Astrocyte (in vitro differentiated cells and primary cell): ENCODE data around the gene MEAF6. TPM values are rescaled to one million over a fixed set of nuclear protein-coding genes. Genes with fewer than 3 reads are reported as not detected.

Source experiments
- DNase-seq: peaks from one replicate; pipeline ENCODE4 v3.0.0-alpha.2; 2010; ENCODE audit warnings: low read depth
- FAIRE-seq: peaks from 2 replicates; lab custom pipeline; 2011; peaks lifted over from hg19 to GRCh38; lab: Jason Lieb, UNC
- H2AFZ ChIP-seq: 2 replicates; pipeline ENCODE4 v1.6.0; 2012; ENCODE audit warnings: low read depth, low read length, inconsistent platforms
- H3K27ac ChIP-seq: 2 replicates; pipeline ENCODE4 v1.5.1; 2011; ENCODE audit warnings: low read depth, low read length, inconsistent platforms
- H3K27me3 ChIP-seq: 2 replicates; pipeline ENCODE4 v1.6.0; 2011; ENCODE audit warnings: low read length, inconsistent platforms; ENCODE audit not compliant: insufficient read depth
- H3K36me3 ChIP-seq: 2 replicates; pipeline ENCODE4 v1.5.1; 2011; ENCODE audit warnings: low read length, inconsistent platforms; ENCODE audit not compliant: insufficient read depth
- H3K4me1 ChIP-seq: 2 replicates; pipeline ENCODE4 v1.5.1; 2011; ENCODE audit warnings: low read length, inconsistent platforms; ENCODE audit not compliant: insufficient read depth
- H3K4me2 ChIP-seq: 2 replicates; pipeline ENCODE4 v1.6.0; 2012; ENCODE audit warnings: low read length, inconsistent platforms
- H3K4me3 ChIP-seq: 2 replicates; pipeline ENCODE4 v1.5.1; 2011; ENCODE audit warnings: low read depth, mild to moderate bottlenecking, low read length, inconsistent platforms; ENCODE audit not compliant: insufficient read depth
- H3K79me2 ChIP-seq: 2 replicates; pipeline ENCODE4 v1.6.0; 2012; ENCODE audit warnings: mild to moderate bottlenecking, low read length, inconsistent platforms; ENCODE audit not compliant: insufficient read depth
- H3K9ac ChIP-seq: 2 replicates; pipeline ENCODE4 v1.6.0; 2012; ENCODE audit warnings: mild to moderate bottlenecking, low read length, inconsistent platforms
- H3K9me3 ChIP-seq: 2 replicates; pipeline ENCODE4 v1.5.1; 2012; ENCODE audit warnings: low read depth, mild to moderate bottlenecking, low read length, inconsistent platforms; ENCODE audit not compliant: insufficient read depth
- H4K20me1 ChIP-seq: 2 replicates; pipeline ENCODE4 v1.6.0; 2012; ENCODE audit warnings: low read length, inconsistent platforms; ENCODE audit not compliant: insufficient read depth
- H3K27ac Mint-ChIP-seq: one replicate; pipeline ENCODE4 v1.8.0; 2021; ENCODE audit warnings: mild to moderate bottlenecking, mixed read lengths; ENCODE audit not compliant: unreplicated experiment
- H3K27me3 Mint-ChIP-seq: one replicate; pipeline ENCODE4 v1.8.0; 2021; ENCODE audit warnings: low read depth, mixed read lengths; ENCODE audit not compliant: unreplicated experiment
- H3K36me3 Mint-ChIP-seq: one replicate; pipeline ENCODE4 v1.8.0; 2021; ENCODE audit warnings: low read depth, mixed read lengths; ENCODE audit not compliant: unreplicated experiment
- H3K4me1 Mint-ChIP-seq: one replicate; pipeline ENCODE4 v1.8.0; 2021; ENCODE audit warnings: low read depth, mixed read lengths; ENCODE audit not compliant: unreplicated experiment
- H3K4me3 Mint-ChIP-seq: one replicate; pipeline ENCODE4 v1.8.0; 2021; ENCODE audit warnings: mild to moderate bottlenecking, moderate library complexity, mixed read lengths; ENCODE audit not compliant: unreplicated experiment
- H3K9me3 Mint-ChIP-seq: one replicate; pipeline ENCODE4 v1.8.0; 2021; ENCODE audit warnings: mild to moderate bottlenecking, mixed read lengths; ENCODE audit not compliant: unreplicated experiment
- CTCF ChIP-seq: IDR thresholded peaks from 2 replicates; pipeline ENCODE4 v1.5.1; 2011; ENCODE audit warnings: low read depth, mild to moderate bottlenecking, inconsistent platforms, low read length, moderate library complexity; ENCODE audit not compliant: insufficient read depth
- EZH2 ChIP-seq: IDR thresholded peaks from 2 replicates; pipeline ENCODE4 v1.6.1; 2012; ENCODE audit warnings: mild to moderate bottlenecking, low read length, inconsistent platforms; ENCODE audit not compliant: insufficient read depth
- total RNA-seq: library from RNA; stranded (reverse); gene quantifications from 2 replicates; pipeline ENCODE4 v1.2.1, GENCODE V29; 2021

MEAF6 gene
- total RNA-seq, 1 donor from 2014 or later = 49.0 TPM

- no peak overlapping the region for H3K4me3 Mint-ChIP-seq
- peaks cover 56% of the 10 kb centered on the region for H3K79me2 ChIP-seq
- H3K4me1 ChIP-seq = peaks cover 48% of the 10 kb centered on the region
- H3K4me2 ChIP-seq = no peak overlapping the region
- no peak overlapping the region for H2AFZ ChIP-seq
- FAIRE-seq (no peak), DNase-seq (no peak)
- H3K27me3 Mint-ChIP-seq = no peaks in the 10 kb centered on the region
- H3K36me3 ChIP-seq = peaks cover 34% of the 10 kb centered on the region
- H3K4me1 Mint-ChIP-seq = peaks cover 23% of the 10 kb centered on the region
- no peaks in the 10 kb centered on the region for H3K9me3 Mint-ChIP-seq
- H3K36me3 Mint-ChIP-seq = peaks cover 7% of the 10 kb centered on the region
- peaks cover 82% of the 10 kb centered on the region for H4K20me1 ChIP-seq
- H3K9ac ChIP-seq = peak overlapping the region; percentile 39
- H3K27ac ChIP-seq = peak overlapping the region; percentile 96
- no peak overlapping the region for H3K4me3 ChIP-seq
- TF ChIP-seq EZH2 = no peak
- no peak for TF ChIP-seq CTCF
- H3K9me3 ChIP-seq = no peaks in the 10 kb centered on the region
- peak overlapping the region; percentile 0 for H3K27ac Mint-ChIP-seq
- no peaks in the 10 kb centered on the region for H3K27me3 ChIP-seq
Measured at GRCh38 chr1:37481289-37482003, 33.1 kb downstream of the MEAF6 start.

- Histone ChIP-seq H3K36me3 (peaks cover 34% of the 10 kb centered on the region), H2AFZ (no peak overlapping the region), H3K4me1 (peaks cover 54% of the 10 kb centered on the region), H3K9ac (peak overlapping the region; percentile 92), H3K4me2 (peak overlapping the region; percentile 100), H4K20me1 (peaks cover 86% of the 10 kb centered on the region), H3K9me3 (no peaks in the 10 kb centered on the region), H3K79me2 (peaks cover 63% of the 10 kb centered on the region), H3K27ac (peak overlapping the region; percentile 96), H3K4me3 (no peak overlapping the region), H3K27me3 (no peaks in the 10 kb centered on the region)
- Mint-ChIP-seq H3K27me3 (no peaks in the 10 kb centered on the region), H3K27ac (no peak overlapping the region), H3K4me3 (peak overlapping the region; percentile 27), H3K36me3 (peaks cover 7% of the 10 kb centered on the region), H3K9me3 (no peaks in the 10 kb centered on the region), H3K4me1 (peaks cover 23% of the 10 kb centered on the region)
- FAIRE-seq (no peak), DNase-seq (no peak)
- TF ChIP-seq EZH2 = no peak
- TF ChIP-seq CTCF = no peak
Measured at GRCh38 chr1:37480581-37481288, 33.8 kb downstream of the MEAF6 start.
